Ecto neural progenitor cell (in vitro differentiated cells): ENCODE data around the gene KRT78.
"Not testable (repeated sequence)": the region's sequence is repeated elsewhere in the genome, so short reads cannot be mapped to it uniquely, and the experiment has no call there.

Source experiments
- DNase-seq: peaks from one replicate; pipeline ENCODE4 v3.0.0-alpha.2; 2018; ENCODE audit warnings: low spot score

Gene KRT78

GRCh38 chr12:52871291-52872039 lies 22.7 kb upstream of the KRT78 start:
- no peak for DNase-seq

- DNase-seq, result peak; percentile 90
Measured at GRCh38 chr12:52870361-52871290, 21.8 kb upstream of the KRT78 start.

DNA sequence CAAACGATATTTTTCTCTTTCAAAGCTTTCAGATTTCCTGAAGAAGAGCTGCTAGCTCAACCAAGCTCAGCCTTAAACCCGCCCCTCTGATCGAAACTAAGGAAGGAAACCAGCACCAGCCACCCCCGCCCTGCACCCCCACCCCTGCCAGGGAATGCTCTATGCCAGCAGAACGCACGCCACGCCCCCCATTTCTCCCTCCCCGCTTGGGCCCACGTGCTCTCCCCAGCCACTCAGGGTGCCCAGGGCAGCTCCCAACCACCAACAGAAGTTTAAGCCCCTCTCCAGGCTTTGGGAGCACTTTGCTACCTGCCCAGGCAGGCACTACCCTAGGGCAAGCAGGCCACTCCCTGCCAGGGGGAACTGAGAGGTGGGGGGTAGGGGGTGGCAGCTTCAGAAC lies 18.8 kb upstream of the KRT78 start:
- no peak for DNase-seq

GRCh38 chr12:52867152-52867551 lies 18.4 kb upstream of the KRT78 start:
- no peak for DNase-seq

- DNase-seq, result peak; percentile 94
Measured at GRCh38 chr12:52865090-52865944, 16.5 kb upstream of the KRT78 start.

GRCh38 chr12:52862023-52862422 lies 13.2 kb upstream of the KRT78 start:
- DNase-seq, result no peak

DNA sequence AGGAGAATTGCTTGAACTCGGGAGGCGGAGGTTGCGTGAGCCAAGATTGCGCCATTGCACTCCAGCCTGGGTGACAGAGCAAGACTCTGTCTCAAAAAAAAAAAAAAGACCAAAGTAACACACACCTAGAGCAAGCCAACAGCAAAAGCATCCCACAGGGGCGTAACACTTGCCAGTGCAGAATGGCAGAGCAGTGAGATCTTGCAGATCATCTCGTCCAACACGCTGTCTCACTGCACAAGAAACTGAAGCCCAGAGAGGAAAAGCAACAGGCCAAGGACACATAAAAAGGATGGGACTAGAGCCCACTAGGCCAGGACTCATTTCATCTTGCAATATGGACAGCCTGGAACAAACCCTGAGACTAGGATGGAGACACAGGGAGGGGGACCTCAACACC lies 12.7 kb upstream of the KRT78 start:
- no peak for DNase-seq

DNA sequence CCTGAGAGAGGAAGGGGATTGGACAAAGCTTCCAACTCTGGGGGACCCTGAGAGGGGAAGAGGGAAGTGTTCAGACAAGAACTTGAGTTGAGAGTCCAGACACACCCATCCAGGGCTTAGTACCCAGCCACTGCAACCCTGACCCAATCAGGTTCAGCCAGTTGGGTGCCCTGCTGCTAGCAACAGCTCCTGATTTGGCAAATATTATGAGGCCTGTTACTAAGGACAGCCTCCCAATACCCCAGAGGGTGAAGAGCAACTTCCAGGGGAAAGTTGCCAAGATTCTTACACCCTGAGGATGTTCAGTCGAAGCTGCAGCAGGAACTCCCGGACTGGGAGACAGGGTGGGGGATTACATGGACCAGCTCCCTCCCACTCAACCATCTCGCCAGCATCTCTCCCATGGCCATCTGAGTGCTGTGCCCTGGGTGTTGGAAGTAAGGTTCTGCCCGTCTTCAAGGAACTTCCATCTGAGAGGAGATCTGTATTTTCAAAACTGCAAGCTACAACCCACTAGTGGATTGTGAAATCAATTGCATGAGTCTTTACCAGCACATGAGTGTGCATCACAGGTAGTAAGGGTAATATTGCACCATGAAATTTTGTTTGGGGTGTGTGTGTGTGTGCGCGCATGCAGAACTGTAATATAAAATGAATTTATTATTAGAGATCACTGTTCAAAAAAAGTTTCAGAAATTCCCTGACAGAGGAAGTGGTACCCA lies 11.5 kb upstream of the KRT78 start:
- no peak for DNase-seq

- no peak for DNase-seq
Measured at GRCh38 chr12:52857500-52857899, 8.7 kb upstream of the KRT78 start.

DNA sequence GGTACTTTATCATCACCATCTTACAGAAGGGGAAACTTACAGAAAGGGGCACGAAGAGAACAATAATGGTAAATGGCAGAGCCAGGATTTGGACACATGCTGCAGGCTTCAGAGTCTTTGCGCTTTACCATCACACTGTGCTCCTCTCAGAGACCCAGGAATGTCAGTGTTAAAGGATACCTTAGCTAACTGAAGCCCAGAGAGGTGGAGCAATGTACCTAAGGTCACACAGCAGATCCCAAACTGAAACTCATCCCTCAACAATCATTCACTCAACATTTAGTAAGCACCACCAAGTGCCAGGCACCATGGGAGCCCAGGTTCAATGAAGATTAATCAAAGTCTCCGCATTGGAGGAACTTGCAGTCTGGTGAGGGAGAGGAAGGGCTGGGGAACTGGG lies 8.0 kb upstream of the KRT78 start:
- no peak for DNase-seq

- not testable (repeated sequence) for DNase-seq
Measured at GRCh38 chr12:52856077-52856476, 7.3 kb upstream of the KRT78 start.

GRCh38 chr12:52851787-52852186 lies 3.0 kb upstream of the KRT78 start:
- no peak for DNase-seq

DNA sequence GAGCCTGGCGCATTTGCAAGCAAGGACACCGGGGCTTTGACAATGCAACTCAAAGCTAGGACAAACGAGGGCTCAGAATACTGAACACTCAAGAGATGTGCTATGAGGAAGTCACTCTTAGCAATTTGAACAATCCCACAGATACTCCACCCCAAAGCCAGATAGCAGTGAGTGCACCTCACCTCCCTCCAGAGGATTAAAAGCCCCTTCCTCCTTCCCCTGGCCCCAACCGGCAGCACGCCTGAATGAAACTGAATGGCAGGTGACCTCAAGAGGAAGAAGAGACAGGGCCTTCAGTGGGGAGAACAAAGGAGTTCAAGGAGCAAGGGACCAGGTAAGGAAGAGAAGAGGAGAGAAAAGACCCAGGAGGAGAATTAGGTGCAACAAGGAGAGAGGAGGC lies 1.9 kb upstream of the KRT78 start:
- no peak for DNase-seq

DNA sequence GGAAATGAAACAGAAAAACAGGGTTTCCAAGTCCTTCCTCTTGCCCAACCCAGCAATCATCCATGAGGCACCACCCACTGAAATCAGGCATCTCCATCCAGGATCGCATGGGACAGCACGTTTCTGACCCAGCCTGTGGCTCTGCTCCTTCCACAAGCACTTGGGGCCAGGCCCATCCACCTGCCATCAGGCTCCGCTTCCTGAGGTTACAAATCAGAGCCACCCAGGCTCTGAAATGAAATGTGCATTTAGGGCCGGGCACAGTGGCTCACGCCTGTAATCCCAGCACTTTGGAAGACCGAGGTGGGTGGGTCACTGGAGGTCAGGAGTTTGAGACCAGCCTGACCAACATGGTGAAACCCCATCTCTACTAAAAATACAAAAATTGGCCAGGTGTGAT lies 717 bp upstream of the KRT78 start:
- no peak for DNase-seq

GRCh38 chr12:52847335-52848102 lies 1.3 kb downstream of the KRT78 start:
- no peak for DNase-seq

DNA sequence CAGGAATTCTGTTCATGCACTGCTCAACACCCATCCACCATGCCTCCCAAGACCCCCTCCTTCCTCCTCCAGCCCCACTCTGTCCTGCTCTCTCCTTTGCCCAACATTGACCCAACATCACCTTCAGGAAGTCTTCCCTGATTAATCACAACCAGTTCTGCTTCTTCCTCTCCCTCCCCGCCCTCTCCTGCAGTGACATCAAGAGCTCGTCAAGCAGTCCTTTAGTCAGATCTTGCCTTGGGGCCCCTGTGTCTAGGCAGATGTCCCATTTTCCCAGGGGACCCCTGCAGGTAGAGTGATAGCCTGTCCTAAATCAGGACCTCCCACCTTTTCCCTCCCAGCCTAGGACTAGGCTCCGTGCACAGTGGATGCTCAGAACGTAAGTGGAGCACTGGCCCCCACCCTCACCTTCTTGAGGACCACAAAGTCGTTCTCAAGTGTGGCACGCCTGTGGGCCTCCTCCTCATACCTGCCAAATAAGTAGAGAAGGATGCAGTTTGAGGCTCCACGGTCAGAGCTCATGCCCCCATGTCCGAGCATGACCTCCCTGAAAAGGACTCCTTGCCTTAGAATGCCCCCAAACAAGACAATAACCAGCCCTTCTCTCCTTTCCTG lies 2.3 kb downstream of the KRT78 start:
- DNase-seq, result no peak

DNA sequence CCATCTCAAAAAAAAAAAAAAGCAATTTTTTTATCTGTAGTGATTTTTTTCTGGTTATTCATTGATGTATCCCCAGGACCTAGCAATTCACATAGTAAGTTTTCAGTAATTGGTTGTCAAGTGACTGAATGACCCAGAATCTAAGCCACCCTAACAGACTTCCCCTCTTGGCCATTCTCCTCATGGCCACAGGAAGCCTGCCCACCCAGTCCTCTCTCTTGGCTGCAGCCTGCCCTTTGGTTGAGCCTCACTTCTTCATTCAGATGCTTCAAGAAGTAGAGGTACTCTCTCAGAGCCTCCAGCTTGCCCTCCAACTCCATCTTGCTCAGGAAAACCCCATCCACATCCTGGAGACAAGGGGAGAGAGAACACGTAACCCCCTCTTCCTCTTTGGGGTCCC lies 2.8 kb downstream of the KRT78 start:
- DNase-seq, result no peak

GRCh38 chr12:52844386-52844785 lies 4.4 kb downstream of the KRT78 start:
- no peak for DNase-seq

DNA sequence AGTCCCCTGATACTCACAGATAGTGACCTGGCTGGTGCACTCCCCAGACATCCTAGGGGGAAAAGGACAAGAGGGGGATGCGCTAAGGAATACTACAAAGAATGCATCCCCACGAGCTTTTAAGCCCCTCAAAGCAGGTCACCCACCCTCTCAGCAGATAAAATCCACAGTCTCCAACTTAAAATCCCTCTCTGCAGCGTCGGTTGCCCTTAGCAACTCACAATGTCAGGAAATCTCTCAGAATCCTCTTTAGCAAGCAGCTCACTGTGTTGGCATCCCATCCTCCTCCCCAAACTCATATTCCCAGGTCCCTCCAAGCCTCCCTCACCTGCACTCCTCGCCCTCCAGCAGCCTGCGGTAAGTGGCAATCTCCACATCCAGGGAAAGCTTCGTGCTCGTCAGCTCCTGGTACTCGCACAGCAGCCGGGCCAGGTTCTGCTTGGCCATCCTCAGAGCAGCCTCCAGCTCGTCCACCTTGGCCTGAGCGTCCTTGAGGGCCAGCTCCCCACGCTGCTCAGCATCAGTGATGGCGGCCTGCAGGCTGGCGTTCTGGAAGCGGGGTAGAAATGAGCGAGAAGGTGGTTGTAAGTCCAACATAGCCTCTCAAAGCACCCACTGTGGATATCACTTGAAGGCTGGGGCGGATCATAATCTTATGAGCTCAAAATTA lies 9.2 kb downstream of the KRT78 start:
- DNase-seq, result no peak
